ENCODE results near the gene DYNC1H1. TPM values are rescaled to one million over a fixed set of nuclear protein-coding genes. Genes with fewer than 3 reads are reported as not detected.

DYNC1H1 gene
- total RNA-seq, 2 donors from 2014 or later: 171 to 219 TPM

GRCh38 chr14:101973356-101973755 is 9.0 kb downstream of the DYNC1H1 start:
- DNase-seq (no peak), ATAC-seq (no peak)
- H3K4me1 ChIP-seq: peaks cover 27% of the 10 kb centered on the region
- TF ChIP-seq POLR2A (IDR thresholded peaks at IDR 0.05) (no peak), CTCF (IDR thresholded peaks at IDR 0.05) (no peak)
- peaks cover 2 to 3% of the 10 kb centered on the region in 2 donors for H3K36me3 ChIP-seq (replicated peaks in 1 of 2; ENCODE audit: insufficient read depth in 1 of 2, low read depth in 2 of 2)
- H3K27ac ChIP-seq: no peak overlapping the region
- intact Hi-C loops (cut with DNase I): no loop called here
- WGBS, 2 donors: 92 to 97% methylated on average over 7 of the region's 7 CpGs
- H3K27me3 ChIP-seq: no peaks in the 10 kb centered on the region
- H3K4me3 ChIP-seq: no peak overlapping the region
- no peaks in the 10 kb centered on the region for H3K9me3 ChIP-seq

GRCh38 chr14:101975231-101975630 is 10.9 kb downstream of the DYNC1H1 start:
- TF ChIP-seq POLR2A (IDR thresholded peaks at IDR 0.05) (no peak), CTCF (IDR thresholded peaks at IDR 0.05) (no peak)
- no peaks in the 10 kb centered on the region for H3K9me3 ChIP-seq
- no peak overlapping the region for H3K27ac ChIP-seq

GRCh38 chr14:101977311-101978071 is 13.1 kb downstream of the DYNC1H1 start:
- 86 to 94% methylated on average over 6 of the region's 6 CpGs for WGBS, 2 donors
- ATAC-seq (no peak), DNase-seq (no peak)
- H3K4me3 ChIP-seq: no peak overlapping the region
- no peak overlapping the region for H3K27ac ChIP-seq
- H3K9me3 ChIP-seq: no peaks in the 10 kb centered on the region
- intact Hi-C loops (cut with DNase I): no loop called here
- no peak for TF ChIP-seq POLR2A (IDR thresholded peaks at IDR 0.05)
- TF ChIP-seq CTCF (IDR thresholded peaks at IDR 0.05): no peak
- no peaks in the 10 kb centered on the region for H3K27me3 ChIP-seq
- H3K36me3 ChIP-seq (replicated peaks in 1 of 2; ENCODE audit: insufficient read depth in 1 of 2, low read depth in 2 of 2): peaks cover 9 to 11% of the 10 kb centered on the region in 2 donors
- peaks cover 25% of the 10 kb centered on the region for H3K4me1 ChIP-seq

More at GRCh38 chr14:101975231-101975630, 10.9 kb downstream of the DYNC1H1 start:
- Histone ChIP-seq H3K27me3 (no peaks in the 10 kb centered on the region), H3K4me1 (peaks cover 33% of the 10 kb centered on the region), H3K36me3 (replicated peaks in 1 of 2; ENCODE audit: insufficient read depth in 1 of 2, low read depth in 2 of 2) (peaks cover 2 to 3% of the 10 kb centered on the region in 2 donors), H3K4me3 (no peak overlapping the region)
- no peak for ATAC-seq
- intact Hi-C loops (cut with DNase I): no loop called here
- DNase-seq: no peak
- 77 to 83% methylated on average over 7 of the region's 7 CpGs for WGBS, 2 donors

GRCh38 chr14:101979666-101980065 is 15.3 kb downstream of the DYNC1H1 start:
- 84 to 90% methylated on average over 6 of the region's 6 CpGs for WGBS, 2 donors
- DNase-seq (no peak), ATAC-seq (no peak)
- Histone ChIP-seq H3K36me3 (replicated peaks in 1 of 2; ENCODE audit: insufficient read depth in 1 of 2, low read depth in 2 of 2) (peaks cover 11 to 25% of the 10 kb centered on the region in 2 donors), H3K9me3 (no peaks in the 10 kb centered on the region), H3K27ac (peak overlapping the region in 2 of 4 donors; percentile 4 to 28), H3K4me1 (peaks cover 15% of the 10 kb centered on the region), H3K27me3 (no peaks in the 10 kb centered on the region), H3K4me3 (no peak overlapping the region)
- intact Hi-C loops (cut with DNase I): no loop called here
- TF ChIP-seq CTCF (IDR thresholded peaks at IDR 0.05) (no peak), POLR2A (IDR thresholded peaks at IDR 0.05) (no peak)

- Histone ChIP-seq H3K4me3 (no peak overlapping the region), H3K27me3 (no peaks in the 10 kb centered on the region), H3K9me3 (no peaks in the 10 kb centered on the region), H3K36me3 (replicated peaks in 1 of 2; ENCODE audit: insufficient read depth in 1 of 2, low read depth in 2 of 2) (peaks cover 11 to 25% of the 10 kb centered on the region in 2 donors), H3K27ac (peak overlapping the region in 3 of 4 donors; percentile 4 to 28 (median 26)), H3K4me1 (peaks cover 15% of the 10 kb centered on the region)
- WGBS, 2 donors: 82 to 84% methylated on average over 10 of the region's 10 CpGs
- intact Hi-C loops (cut with DNase I): no loop called here
- ATAC-seq (no peak), DNase-seq (no peak)
- TF ChIP-seq CTCF (IDR thresholded peaks at IDR 0.05): no peak
- TF ChIP-seq POLR2A (IDR thresholded peaks at IDR 0.05): no peak
Observed at GRCh38 chr14:101980251-101980650, 15.9 kb downstream of the DYNC1H1 start.
